T-helper 2 cell treated with Interferon-gamma antibody and Interleukin-4, amounts not matched to agents 5 μg/mL and 100 μg/mL, for 36 hours (primary cell): ENCODE data around the gene GZMB.
"Not testable (repeated sequence)": the region's sequence is repeated elsewhere in the genome, so short reads cannot be mapped to it uniquely, and the experiment has no call there.

Experiments
- DNase-seq: peaks from one replicate; pipeline ENCODE4 v3.0.0; 2021; ENCODE audit warnings: low spot score
- H3K27ac Mint-ChIP-seq: one replicate; pipeline ENCODE4 v1.8.0; 2021; ENCODE audit warnings: mild to moderate bottlenecking, mixed read lengths
- H3K27me3 Mint-ChIP-seq: one replicate; pipeline ENCODE4 v1.8.0; 2021; ENCODE audit warnings: low read depth, mixed read lengths
- H3K36me3 Mint-ChIP-seq: one replicate; pipeline ENCODE4 v1.8.0; 2021; ENCODE audit warnings: low read depth, mixed read lengths
- H3K4me1 Mint-ChIP-seq: one replicate; pipeline ENCODE4 v1.8.0; 2021; ENCODE audit warnings: low read depth, mixed read lengths
- H3K4me3 Mint-ChIP-seq: one replicate; pipeline ENCODE4 v1.8.0; 2022; ENCODE audit warnings: mild to moderate bottlenecking, moderate library complexity, mixed read lengths
- H3K9me3 Mint-ChIP-seq: one replicate; pipeline ENCODE4 v1.8.0; 2021; ENCODE audit warnings: mixed read lengths

The GZMB gene

GRCh38 chr14:24662753-24663152 lies 28.8 kb upstream of the GZMB start:
- H3K9me3 Mint-ChIP-seq: peaks cover 4% of the 10 kb centered on the region
- DNase-seq: no peak
- H3K4me1 Mint-ChIP-seq: peaks cover 83% of the 10 kb centered on the region
- peak overlapping the region; percentile 53 for H3K4me3 Mint-ChIP-seq
- peak overlapping the region; percentile 79 for H3K27ac Mint-ChIP-seq
- peaks cover 10% of the 10 kb centered on the region for H3K36me3 Mint-ChIP-seq
- no peaks in the 10 kb centered on the region for H3K27me3 Mint-ChIP-seq

GRCh38 chr14:24659916-24660570 lies 26.1 kb upstream of the GZMB start:
- Mint-ChIP-seq H3K4me3 (peak overlapping the region; percentile 37), H3K27me3 (no peaks in the 10 kb centered on the region), H3K36me3 (peaks cover 5% of the 10 kb centered on the region), H3K9me3 (no peaks in the 10 kb centered on the region), H3K4me1 (peaks cover 62% of the 10 kb centered on the region), H3K27ac (peak overlapping the region; percentile 76)
- no peak for DNase-seq

DNA sequence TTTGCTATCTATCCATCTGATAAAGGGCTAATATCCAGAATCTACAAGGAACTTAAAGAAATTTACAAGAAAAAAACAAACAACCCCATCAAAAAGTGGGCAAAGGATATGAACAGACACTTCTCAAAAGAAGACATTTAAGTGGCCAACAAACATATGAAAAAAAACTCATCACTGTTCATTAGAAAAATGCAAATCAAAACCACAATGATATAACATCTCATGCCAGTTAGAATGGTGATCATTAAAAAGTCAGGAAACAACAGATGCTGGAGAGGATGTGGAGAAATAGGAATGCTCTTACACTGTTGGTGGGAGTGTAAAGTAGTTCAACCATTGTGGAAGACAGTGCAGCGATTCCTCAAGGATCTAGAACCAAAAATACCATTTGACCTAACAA lies 14.4 kb upstream of the GZMB start:
- H3K4me1 Mint-ChIP-seq, H3K4me3 Mint-ChIP-seq, DNase-seq, H3K27me3 Mint-ChIP-seq, H3K27ac Mint-ChIP-seq: not testable (repeated sequence)
- H3K9me3 Mint-ChIP-seq: peaks cover 54% of the 10 kb centered on the region
- H3K36me3 Mint-ChIP-seq: peaks cover 12% of the 10 kb centered on the region

DNA sequence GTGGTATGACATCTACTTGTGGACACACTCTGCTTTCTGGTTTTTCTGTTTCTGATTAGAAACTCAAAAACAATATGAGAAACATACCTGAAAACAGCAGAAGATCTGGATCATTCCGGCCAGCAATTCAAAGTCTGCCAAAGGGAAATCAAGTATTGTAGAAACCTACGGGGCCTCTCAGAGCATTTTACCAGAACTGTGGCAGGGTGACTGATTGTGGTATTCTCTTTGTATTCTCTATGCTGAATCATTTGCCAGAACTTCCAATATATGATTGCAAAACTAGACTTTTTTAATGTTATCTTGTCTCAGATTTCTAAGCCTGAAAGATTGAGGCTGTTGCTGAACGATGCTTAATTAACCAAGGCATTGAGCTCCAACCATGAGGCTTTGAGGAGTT lies 5.9 kb upstream of the GZMB start:
- H3K36me3 Mint-ChIP-seq: no peaks in the 10 kb centered on the region
- no peak overlapping the region for H3K4me3 Mint-ChIP-seq
- H3K27ac Mint-ChIP-seq: no peak overlapping the region
- H3K27me3 Mint-ChIP-seq: no peaks in the 10 kb centered on the region
- peaks cover 24% of the 10 kb centered on the region for H3K4me1 Mint-ChIP-seq
- DNase-seq: no peak
- peaks cover 3% of the 10 kb centered on the region for H3K9me3 Mint-ChIP-seq

GRCh38 chr14:24639270-24639669 lies 5.3 kb upstream of the GZMB start:
- H3K27me3 Mint-ChIP-seq: no peaks in the 10 kb centered on the region
- H3K9me3 Mint-ChIP-seq: peaks cover 3% of the 10 kb centered on the region
- no peak overlapping the region for H3K27ac Mint-ChIP-seq
- H3K4me1 Mint-ChIP-seq: peaks cover 30% of the 10 kb centered on the region
- DNase-seq: no peak
- H3K36me3 Mint-ChIP-seq: no peaks in the 10 kb centered on the region
- no peak overlapping the region for H3K4me3 Mint-ChIP-seq

- Mint-ChIP-seq H3K27ac (peak overlapping the region; percentile 80), H3K9me3 (peaks cover 3% of the 10 kb centered on the region), H3K4me1 (peaks cover 52% of the 10 kb centered on the region), H3K27me3 (no peaks in the 10 kb centered on the region), H3K4me3 (peak overlapping the region; percentile 76), H3K36me3 (peaks cover 22% of the 10 kb centered on the region)
- no peak for DNase-seq
Measured at GRCh38 chr14:24633353-24633752, 637 bp downstream of the GZMB start.

DNA sequence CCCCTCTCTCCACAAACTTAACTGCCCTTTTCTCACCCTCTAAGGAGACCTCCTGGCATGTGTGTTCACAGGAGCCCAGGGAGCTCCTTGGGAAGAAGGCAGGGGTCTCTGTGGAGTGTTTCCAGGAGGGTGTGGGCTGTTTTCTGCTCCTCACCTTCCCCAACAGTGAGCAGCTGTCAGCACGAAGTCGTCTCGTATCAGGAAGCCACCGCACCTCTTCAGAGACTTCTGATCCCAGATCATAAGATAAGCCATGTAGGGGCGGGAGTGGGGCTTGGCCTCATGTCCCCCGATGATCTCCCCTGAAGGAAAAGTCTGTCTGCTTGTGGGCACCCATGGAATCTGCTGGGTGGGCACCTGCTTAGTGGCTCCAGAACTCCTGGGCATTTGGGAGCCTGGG lies 1.2 kb downstream of the GZMB start:
- H3K4me1 Mint-ChIP-seq: peaks cover 57% of the 10 kb centered on the region
- H3K9me3 Mint-ChIP-seq: peaks cover 3% of the 10 kb centered on the region
- DNase-seq: no peak
- peak overlapping the region; percentile 76 for H3K4me3 Mint-ChIP-seq
- H3K27me3 Mint-ChIP-seq: no peaks in the 10 kb centered on the region
- H3K36me3 Mint-ChIP-seq: peaks cover 22% of the 10 kb centered on the region
- H3K27ac Mint-ChIP-seq: peak overlapping the region; percentile 80

DNA sequence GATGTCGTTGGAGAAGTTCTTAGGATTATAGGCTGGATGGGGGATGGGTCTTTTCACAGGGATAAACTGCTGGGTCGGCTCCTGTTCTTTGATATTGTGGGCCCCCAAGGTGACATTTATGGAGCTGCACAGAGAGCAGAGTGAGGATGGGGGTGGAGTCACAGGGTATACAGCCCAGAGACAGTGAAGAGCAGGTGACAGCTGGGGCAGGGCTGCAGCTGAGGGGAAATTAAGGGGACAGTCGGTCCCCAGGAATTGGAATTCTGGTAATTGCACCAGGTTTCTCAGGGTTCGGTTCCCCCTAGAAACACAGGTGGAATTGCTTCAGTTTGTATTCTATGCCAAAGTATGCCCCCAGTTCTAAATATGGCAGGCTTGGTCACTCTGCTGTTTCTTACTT lies 1.7 kb downstream of the GZMB start:
- no peak for DNase-seq
- Mint-ChIP-seq H3K4me1 (peaks cover 58% of the 10 kb centered on the region), H3K9me3 (peaks cover 3% of the 10 kb centered on the region), H3K27ac (peak overlapping the region; percentile 80), H3K4me3 (peak overlapping the region; percentile 76), H3K27me3 (no peaks in the 10 kb centered on the region), H3K36me3 (peaks cover 22% of the 10 kb centered on the region)

DNA sequence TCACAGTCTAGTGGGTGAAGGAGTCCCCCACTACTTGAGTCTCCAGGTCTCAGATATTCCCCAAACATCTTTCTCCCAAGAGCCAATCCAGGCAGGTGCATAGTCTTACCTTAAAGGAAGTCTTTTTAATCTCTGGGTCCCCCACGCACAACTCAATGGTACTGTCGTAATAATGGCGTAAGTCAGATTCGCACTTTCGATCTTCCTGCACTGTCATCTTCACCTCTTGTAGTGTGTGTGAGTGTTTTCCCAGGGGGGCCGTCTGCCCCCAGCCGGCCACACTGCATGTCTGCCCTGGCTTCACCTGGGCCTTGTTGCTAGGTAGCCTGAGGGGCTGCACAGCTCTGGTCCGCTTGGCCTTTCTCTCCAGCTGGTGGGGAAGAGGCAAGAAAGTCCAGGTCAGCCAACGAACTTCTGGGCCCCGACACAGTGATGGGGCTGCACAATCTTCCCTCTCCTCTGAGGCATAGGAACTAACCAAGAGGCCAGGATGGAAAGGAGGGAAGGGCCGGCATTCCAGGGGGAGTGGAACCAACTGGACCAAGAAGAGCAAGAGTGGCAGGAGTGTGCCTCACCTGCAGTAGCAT lies 2.1 kb downstream of the GZMB start:
- Mint-ChIP-seq H3K9me3 (peaks cover 3% of the 10 kb centered on the region), H3K27me3 (no peaks in the 10 kb centered on the region), H3K4me3 (peak overlapping the region; percentile 76), H3K4me1 (peaks cover 58% of the 10 kb centered on the region), H3K36me3 (peaks cover 22% of the 10 kb centered on the region), H3K27ac (peak overlapping the region; percentile 55)
- no peak for DNase-seq

DNA sequence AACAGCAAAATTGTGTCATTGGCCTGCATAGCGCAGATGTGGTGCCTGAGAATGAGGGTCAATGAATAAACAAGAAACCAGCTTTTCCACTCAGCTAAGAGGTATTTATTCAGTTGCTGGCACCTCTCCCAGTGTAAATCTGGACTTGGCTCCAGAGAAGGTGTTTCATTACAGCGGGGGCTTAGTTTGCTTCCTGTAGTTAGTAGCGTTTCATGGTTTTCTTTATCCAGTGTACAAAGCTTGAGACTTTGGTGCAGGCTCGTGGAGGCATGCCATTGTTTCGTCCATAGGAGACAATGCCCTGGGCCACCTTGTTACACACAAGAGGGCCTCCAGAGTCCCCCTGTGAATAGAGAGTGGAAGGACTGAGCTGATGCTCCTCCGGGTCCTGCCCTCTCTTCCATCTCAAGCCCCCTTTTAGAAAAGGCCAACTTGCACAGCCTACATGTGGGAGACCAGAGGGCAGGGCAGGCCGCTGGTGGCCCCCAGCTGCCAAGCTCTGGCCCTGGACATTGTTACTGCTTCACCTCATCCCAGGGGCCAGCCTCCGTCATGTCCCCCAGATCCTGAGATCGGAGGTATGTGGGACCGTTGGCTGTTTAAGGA lies 3.0 kb downstream of the GZMB start:
- Mint-ChIP-seq H3K27me3 (no peaks in the 10 kb centered on the region), H3K27ac (no peak overlapping the region), H3K4me3 (peak overlapping the region; percentile 76), H3K36me3 (peaks cover 22% of the 10 kb centered on the region), H3K4me1 (peaks cover 55% of the 10 kb centered on the region), H3K9me3 (no peaks in the 10 kb centered on the region)
- DNase-seq: no peak

GRCh38 chr14:24630087-24630871 lies 3.7 kb downstream of the GZMB start:
- Mint-ChIP-seq H3K36me3 (peaks cover 22% of the 10 kb centered on the region), H3K4me1 (peaks cover 55% of the 10 kb centered on the region), H3K27me3 (no peaks in the 10 kb centered on the region), H3K9me3 (no peaks in the 10 kb centered on the region), H3K27ac (peak overlapping the region; percentile 38), H3K4me3 (peak overlapping the region; percentile 40)
- no peak for DNase-seq

- DNase-seq: no peak
- Mint-ChIP-seq H3K9me3 (no peaks in the 10 kb centered on the region), H3K4me1 (peaks cover 55% of the 10 kb centered on the region), H3K27me3 (no peaks in the 10 kb centered on the region), H3K4me3 (no peak overlapping the region), H3K36me3 (peaks cover 22% of the 10 kb centered on the region), H3K27ac (peak overlapping the region; percentile 23)
Measured at GRCh38 chr14:24629521-24629920, 4.5 kb downstream of the GZMB start.

DNA sequence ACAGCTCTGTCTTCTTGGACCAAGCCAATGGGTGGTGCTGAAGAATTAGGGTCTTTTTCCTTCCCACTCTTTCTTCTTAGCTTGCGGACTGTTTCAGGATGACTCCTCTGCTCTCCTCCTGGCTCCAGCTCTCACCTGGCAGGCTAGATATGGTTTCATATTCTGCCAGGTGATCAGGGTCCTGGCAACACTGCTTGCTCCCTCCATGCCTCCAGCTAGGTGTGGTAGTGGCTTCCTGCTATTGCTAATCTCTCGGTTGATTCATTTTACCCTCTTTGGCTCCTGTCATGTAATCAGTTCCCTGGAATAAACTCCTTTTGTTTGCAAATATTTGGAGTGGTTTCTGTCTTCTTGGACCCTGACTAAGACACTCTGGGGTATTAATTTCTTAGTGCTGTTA lies 20.2 kb downstream of the GZMB start:
- H3K4me1 Mint-ChIP-seq: peaks cover 35% of the 10 kb centered on the region
- no peak overlapping the region for H3K4me3 Mint-ChIP-seq

DNA sequence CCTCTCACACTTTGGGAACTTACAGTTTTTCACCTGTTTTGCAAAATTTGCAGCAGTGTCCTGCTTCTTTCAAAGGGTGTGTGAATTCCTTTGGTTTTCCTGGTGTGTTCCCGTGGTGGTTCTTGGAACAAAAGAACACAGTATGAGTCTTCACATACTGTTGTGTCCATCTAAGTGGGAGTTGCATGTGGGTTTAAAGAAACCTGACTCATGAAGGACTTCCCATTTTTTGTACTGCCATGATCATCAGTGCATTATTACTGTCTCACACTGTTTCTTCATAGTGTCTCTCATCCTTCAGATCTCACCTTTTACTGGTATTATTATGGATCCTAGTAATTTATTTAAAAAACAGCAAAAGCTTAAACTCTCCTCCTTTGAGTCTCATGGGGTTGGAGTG lies 20.7 kb downstream of the GZMB start:
- no peaks in the 10 kb centered on the region for H3K9me3 Mint-ChIP-seq
- H3K4me1 Mint-ChIP-seq: peaks cover 40% of the 10 kb centered on the region
- no peak for DNase-seq
- H3K36me3 Mint-ChIP-seq: no peaks in the 10 kb centered on the region
- H3K4me3 Mint-ChIP-seq: no peak overlapping the region
- H3K27ac Mint-ChIP-seq: no peak overlapping the region
- no peaks in the 10 kb centered on the region for H3K27me3 Mint-ChIP-seq

More for the DNA sequence above, 20.2 kb downstream of the GZMB start:
- Mint-ChIP-seq H3K36me3 (peaks cover 3% of the 10 kb centered on the region), H3K27me3 (no peaks in the 10 kb centered on the region), H3K27ac (no peak overlapping the region), H3K9me3 (peaks cover 3% of the 10 kb centered on the region)
- no peak for DNase-seq
